Liver (tissue), 9 donors: ENCODE data around the gene RCOR3. TPM values are rescaled to one million over a fixed set of nuclear protein-coding genes. Genes with fewer than 3 reads are reported as not detected.
A peak's percentile ranks its signal among the peaks of the same experiment; 100 is the strongest.

Source experiments
- DNase-seq: peaks from one replicate; pipeline ENCODE4 v3.0.0-alpha.2; 2017; ENCODE audit warnings: low spot score
- H3K27ac ChIP-seq, 2 donors: one replicate each; pipeline ENCODE4 v1.7.0; 2013; ENCODE audit warnings: inconsistent platforms in 2 of 2, low read length in 2 of 2, control low read depth in 1 of 2, low read depth in 1 of 2, mild to moderate bottlenecking in 1 of 2
- H3K27me3 ChIP-seq, 4 donors: one replicate each; pipeline versions ENCODE4 v1.6.1 to v1.7.0; 2013; ENCODE audit warnings: low read length in 3 of 4, inconsistent platforms in 1 of 4, mild to moderate bottlenecking in 1 of 4, moderate library complexity in 1 of 4; ENCODE audit not compliant: control insufficient read depth in 4 of 4, insufficient read depth in 4 of 4
- H3K36me3 ChIP-seq, 4 donors: one replicate each; pipeline versions ENCODE4 v1.6.1 to v1.7.0; 2013; ENCODE audit warnings: low read length in 3 of 4, mild to moderate bottlenecking in 3 of 4, low read depth in 1 of 4, moderate library complexity in 1 of 4; ENCODE audit not compliant: control insufficient read depth in 4 of 4, insufficient read depth in 3 of 4
- H3K4me1 ChIP-seq, 4 donors: one replicate each; pipeline versions ENCODE4 v1.6.1 to v1.7.0; 2013; ENCODE audit warnings: low read length in 3 of 4, mild to moderate bottlenecking in 3 of 4, moderate library complexity in 1 of 4; ENCODE audit not compliant: control insufficient read depth in 4 of 4, insufficient read depth in 4 of 4
- H3K4me3 ChIP-seq, 3 donors: one replicate each; pipeline versions ENCODE4 v1.6.1 to v1.7.0; 2013; ENCODE audit warnings: low read length in 3 of 3, control low read depth in 1 of 3, low read depth in 1 of 3, mild to moderate bottlenecking in 1 of 3
- H3K9ac ChIP-seq, 2 donors: one replicate each; pipeline ENCODE4 v1.7.0; 2013; ENCODE audit warnings: low read length in 2 of 2, mild to moderate bottlenecking in 2 of 2, moderate library complexity in 2 of 2, control low read depth in 1 of 2, low read depth in 1 of 2
- H3K9me3 ChIP-seq, 4 donors: one replicate each; pipeline versions ENCODE4 v1.6.1 to v1.7.0; 2013; ENCODE audit warnings: low read length in 3 of 4; ENCODE audit not compliant: control insufficient read depth in 4 of 4
- EGR1 ChIP-seq, 2 donors: IDR thresholded peaks; 2 replicates each; pipeline ENCODE4 v1.6.1; 2016 to 2018; ENCODE audit warnings: antibody characterized with exemption in 2 of 2, low read depth in 2 of 2
- FOXA1 ChIP-seq: IDR thresholded peaks from 2 replicates; pipeline ENCODE4 v1.6.1; 2016; ENCODE audit warnings: antibody characterized with exemption
- FOXA2 ChIP-seq: IDR thresholded peaks from 2 replicates; pipeline ENCODE4 v1.6.1; 2016; ENCODE audit warnings: antibody characterized with exemption
- GABPA ChIP-seq, 2 donors: IDR thresholded peaks in 1 of 2; conservative IDR thresholded peaks in 1 of 2; 2 replicates each; pipeline ENCODE4 v1.6.1; 2016; ENCODE audit warnings: antibody characterized with exemption in 2 of 2, mild to moderate bottlenecking in 1 of 2, moderate library complexity in 1 of 2
- HNF4A ChIP-seq, 2 donors: conservative IDR thresholded peaks; 2 replicates each; pipeline ENCODE4 v1.6.1; 2016; ENCODE audit warnings: antibody characterized with exemption in 2 of 2, mild to moderate bottlenecking in 2 of 2
- HNF4G ChIP-seq: IDR thresholded peaks from 2 replicates; pipeline ENCODE4 v1.6.1; 2016; ENCODE audit warnings: antibody characterized with exemption
- JUND ChIP-seq, 2 donors: IDR thresholded peaks; 2 replicates each; pipeline ENCODE4 v1.6.1; 2016; ENCODE audit warnings: antibody characterized with exemption in 2 of 2
- NR2F2 ChIP-seq: IDR thresholded peaks from 2 replicates; pipeline ENCODE4 v1.6.1; 2016; ENCODE audit warnings: antibody characterized with exemption
- RAD21 ChIP-seq, 2 donors: IDR thresholded peaks; 2 replicates each; pipeline ENCODE4 v1.6.1; 2016; ENCODE audit warnings: antibody characterized with exemption in 2 of 2, mild to moderate bottlenecking in 2 of 2
- RXRA ChIP-seq, 2 donors: IDR thresholded peaks; 2 replicates each; pipeline ENCODE4 v1.6.1; 2017 to 2018; ENCODE audit warnings: antibody characterized with exemption in 2 of 2, mild to moderate bottlenecking in 1 of 2
- SP1 ChIP-seq: IDR thresholded peaks from 2 replicates; pipeline ENCODE4 v1.6.1; 2018; ENCODE audit warnings: antibody characterized with exemption, mild to moderate bottlenecking
- TAF1 ChIP-seq: conservative IDR thresholded peaks from 2 replicates; pipeline ENCODE4 v1.6.1; 2016; ENCODE audit warnings: antibody characterized with exemption, mild to moderate bottlenecking
- YY1 ChIP-seq: IDR thresholded peaks from 2 replicates; pipeline ENCODE4 v1.6.1; 2016; ENCODE audit warnings: antibody characterized with exemption, mild to moderate bottlenecking
- WGBS: extraction: QIAGEN DNeasy Blood & Tissue Kit; methylation state at CpG from one replicate; pipeline ENCODE4 v1.1.7; 2013; 5-methylcytosine and 5-hydroxymethylcytosine counted together
- polyA plus RNA-seq, 2 donors: library from polyadenylated mRNA; stranded (reverse) in 1 of 2; unstranded in 1 of 2; fragments of 200-250 nt in 1 of 2; fragments of >200 nt in 1 of 2; fragmentation: Nextera tagmentation in 1 of 2; extraction: Ambion mirVana in 1 of 2; gene quantifications; one replicate each; pipeline versions ENCODE4 v1.2.1 to v1.2.3, GENCODE V29; 2013 to 2015
- total RNA-seq, 2 donors: library from RNA; depleted of rRNA; stranded (reverse); fragments of >200 nt; gene quantifications; one replicate each; pipeline ENCODE4 v1.2.3, GENCODE V29; 2014
- TF ChIP-seq, protein P1 (sequence below): IDR thresholded peaks from 2 replicates; pipeline ENCODE4 v1.6.1; 2016; ENCODE audit warnings: antibody characterized with exemption, mild to moderate bottlenecking
- TF ChIP-seq, protein P2 (sequence below): IDR thresholded peaks from 2 replicates; pipeline ENCODE4 v1.6.1; 2016; ENCODE audit warnings: antibody characterized with exemption
- TF ChIP-seq, protein P3 (sequence below): IDR thresholded peaks from 2 replicates; pipeline ENCODE4 v1.6.1; 2016; ENCODE audit warnings: antibody characterized with exemption
- TF ChIP-seq, protein P4 (sequence below): IDR thresholded peaks from 2 replicates; pipeline ENCODE4 v1.6.1; 2016; ENCODE audit warnings: antibody characterized with exemption
- TF ChIP-seq, protein P5 (sequence below): fragments of 150-350 bp; IDR thresholded peaks from 2 replicates; pipeline ENCODE4 v1.5.1; 2017; ENCODE audit warnings: improper control_type of control experiment, low read depth, low read length; ENCODE audit not compliant: missing input control
- donor health status: healthy.
- donor health status: healthy.
- donor health status: healthy.
- donor health status: healthy.
- donor health status: healthy.

Gene RCOR3
- total RNA-seq (10 to 100 TPM; 15.0 to 20.2 TPM), polyA plus RNA-seq (10 to 100 TPM in 1 of 2 donors, 1 to 10 TPM in 1; 7.8 to 11.8 TPM)

DNA sequence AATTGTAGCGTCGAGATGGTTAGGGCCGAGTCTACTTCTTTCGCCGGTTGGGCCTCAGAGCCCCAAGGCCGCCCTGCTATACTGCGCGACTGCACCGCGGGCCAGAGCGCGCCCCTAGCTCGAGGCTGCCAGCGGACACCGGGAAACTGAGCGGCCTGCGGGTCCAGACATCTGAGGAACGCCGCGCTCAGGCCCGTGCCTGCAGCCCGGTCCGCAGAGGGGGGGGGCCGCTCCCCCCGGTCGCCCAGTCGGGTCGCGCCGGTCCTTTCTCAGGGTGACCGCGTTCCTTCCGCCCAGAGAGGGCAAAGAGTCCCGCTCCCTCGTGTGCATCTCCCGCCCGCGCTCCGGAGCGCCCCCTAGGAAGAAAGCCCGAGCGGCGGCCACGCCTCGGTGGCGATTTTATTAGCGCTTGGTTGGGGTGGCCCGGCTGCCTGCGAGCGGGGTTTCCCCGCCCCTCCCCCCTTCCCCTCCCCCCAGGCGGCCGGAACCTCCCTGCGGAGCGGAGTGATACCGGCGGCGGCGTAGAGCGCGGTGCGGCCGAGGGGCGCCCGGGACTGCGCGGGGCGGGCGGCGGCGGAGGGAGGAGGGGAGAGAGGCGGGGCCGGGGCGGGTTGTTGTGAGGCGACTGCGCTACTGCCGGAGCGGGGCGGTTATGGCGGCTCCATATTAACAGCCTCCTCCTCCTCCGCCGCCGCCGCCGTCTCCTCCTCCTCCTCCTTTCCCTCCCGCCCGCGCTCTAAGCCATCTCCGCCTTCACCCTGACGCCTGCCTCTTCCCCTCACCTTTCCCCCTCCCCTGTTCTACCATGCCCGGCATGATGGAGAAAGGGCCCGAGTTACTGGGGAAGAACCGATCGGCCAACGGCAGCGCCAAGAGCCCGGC is at the start of gene RCOR3:
Gene RCOR3, plus strand, starts transcription at position 611 of the 882 bp plus-strand sequence. Its CDS starts 195 bp downstream, at position 806.
- no peaks in the 10 kb centered on the region for H3K27me3 ChIP-seq
- no peaks in the 10 kb centered on the region for H3K9me3 ChIP-seq
- TF ChIP-seq SP1: no peak
- TF ChIP-seq, protein P1, sequence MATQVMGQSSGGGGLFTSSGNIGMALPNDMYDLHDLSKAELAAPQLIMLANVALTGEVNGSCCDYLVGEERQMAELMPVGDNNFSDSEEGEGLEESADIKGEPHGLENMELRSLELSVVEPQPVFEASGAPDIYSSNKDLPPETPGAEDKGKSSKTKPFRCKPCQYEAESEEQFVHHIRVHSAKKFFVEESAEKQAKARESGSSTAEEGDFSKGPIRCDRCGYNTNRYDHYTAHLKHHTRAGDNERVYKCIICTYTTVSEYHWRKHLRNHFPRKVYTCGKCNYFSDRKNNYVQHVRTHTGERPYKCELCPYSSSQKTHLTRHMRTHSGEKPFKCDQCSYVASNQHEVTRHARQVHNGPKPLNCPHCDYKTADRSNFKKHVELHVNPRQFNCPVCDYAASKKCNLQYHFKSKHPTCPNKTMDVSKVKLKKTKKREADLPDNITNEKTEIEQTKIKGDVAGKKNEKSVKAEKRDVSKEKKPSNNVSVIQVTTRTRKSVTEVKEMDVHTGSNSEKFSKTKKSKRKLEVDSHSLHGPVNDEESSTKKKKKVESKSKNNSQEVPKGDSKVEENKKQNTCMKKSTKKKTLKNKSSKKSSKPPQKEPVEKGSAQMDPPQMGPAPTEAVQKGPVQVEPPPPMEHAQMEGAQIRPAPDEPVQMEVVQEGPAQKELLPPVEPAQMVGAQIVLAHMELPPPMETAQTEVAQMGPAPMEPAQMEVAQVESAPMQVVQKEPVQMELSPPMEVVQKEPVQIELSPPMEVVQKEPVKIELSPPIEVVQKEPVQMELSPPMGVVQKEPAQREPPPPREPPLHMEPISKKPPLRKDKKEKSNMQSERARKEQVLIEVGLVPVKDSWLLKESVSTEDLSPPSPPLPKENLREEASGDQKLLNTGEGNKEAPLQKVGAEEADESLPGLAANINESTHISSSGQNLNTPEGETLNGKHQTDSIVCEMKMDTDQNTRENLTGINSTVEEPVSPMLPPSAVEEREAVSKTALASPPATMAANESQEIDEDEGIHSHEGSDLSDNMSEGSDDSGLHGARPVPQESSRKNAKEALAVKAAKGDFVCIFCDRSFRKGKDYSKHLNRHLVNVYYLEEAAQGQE: peak; percentile 57
- TF ChIP-seq, protein P2, sequence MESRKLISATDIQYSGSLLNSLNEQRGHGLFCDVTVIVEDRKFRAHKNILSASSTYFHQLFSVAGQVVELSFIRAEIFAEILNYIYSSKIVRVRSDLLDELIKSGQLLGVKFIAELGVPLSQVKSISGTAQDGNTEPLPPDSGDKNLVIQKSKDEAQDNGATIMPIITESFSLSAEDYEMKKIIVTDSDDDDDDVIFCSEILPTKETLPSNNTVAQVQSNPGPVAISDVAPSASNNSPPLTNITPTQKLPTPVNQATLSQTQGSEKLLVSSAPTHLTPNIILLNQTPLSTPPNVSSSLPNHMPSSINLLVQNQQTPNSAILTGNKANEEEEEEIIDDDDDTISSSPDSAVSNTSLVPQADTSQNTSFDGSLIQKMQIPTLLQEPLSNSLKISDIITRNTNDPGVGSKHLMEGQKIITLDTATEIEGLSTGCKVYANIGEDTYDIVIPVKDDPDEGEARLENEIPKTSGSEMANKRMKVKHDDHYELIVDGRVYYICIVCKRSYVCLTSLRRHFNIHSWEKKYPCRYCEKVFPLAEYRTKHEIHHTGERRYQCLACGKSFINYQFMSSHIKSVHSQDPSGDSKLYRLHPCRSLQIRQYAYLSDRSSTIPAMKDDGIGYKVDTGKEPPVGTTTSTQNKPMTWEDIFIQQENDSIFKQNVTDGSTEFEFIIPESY: no peak
- peak in 1 of 2 donors; percentile 39 for TF ChIP-seq HNF4A (conservative IDR thresholded peaks at IDR 0.05)
- TF ChIP-seq HNF4G: no peak
- TF ChIP-seq FOXA1: no peak
- TF ChIP-seq JUND (IDR thresholded peaks at IDR 0.05): no peak
- TF ChIP-seq YY1: peak; percentile 87
- peak in 1 of 2 donors; percentile 49 for TF ChIP-seq RXRA (IDR thresholded peaks at IDR 0.05)
- no peak for TF ChIP-seq TAF1
- TF ChIP-seq, protein P3, sequence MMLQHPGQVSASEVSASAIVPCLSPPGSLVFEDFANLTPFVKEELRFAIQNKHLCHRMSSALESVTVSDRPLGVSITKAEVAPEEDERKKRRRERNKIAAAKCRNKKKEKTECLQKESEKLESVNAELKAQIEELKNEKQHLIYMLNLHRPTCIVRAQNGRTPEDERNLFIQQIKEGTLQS: no peak
- TF ChIP-seq RAD21 (IDR thresholded peaks at IDR 0.05): peak; percentile 22 to 31
- TF ChIP-seq EGR1 (IDR thresholded peaks at IDR 0.05; ENCODE audit: low read depth in 2 of 2): no peak
- no peak for TF ChIP-seq GABPA (IDR thresholded peaks at IDR 0.05 in 1 of 2, conservative IDR thresholded peaks at IDR 0.05 in 1 of 2)
- TF ChIP-seq NR2F2: no peak
- TF ChIP-seq, protein P4, sequence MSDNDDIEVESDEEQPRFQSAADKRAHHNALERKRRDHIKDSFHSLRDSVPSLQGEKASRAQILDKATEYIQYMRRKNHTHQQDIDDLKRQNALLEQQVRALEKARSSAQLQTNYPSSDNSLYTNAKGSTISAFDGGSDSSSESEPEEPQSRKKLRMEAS: peak; percentile 48
- TF ChIP-seq FOXA2: no peak
- TF ChIP-seq, protein P5, sequence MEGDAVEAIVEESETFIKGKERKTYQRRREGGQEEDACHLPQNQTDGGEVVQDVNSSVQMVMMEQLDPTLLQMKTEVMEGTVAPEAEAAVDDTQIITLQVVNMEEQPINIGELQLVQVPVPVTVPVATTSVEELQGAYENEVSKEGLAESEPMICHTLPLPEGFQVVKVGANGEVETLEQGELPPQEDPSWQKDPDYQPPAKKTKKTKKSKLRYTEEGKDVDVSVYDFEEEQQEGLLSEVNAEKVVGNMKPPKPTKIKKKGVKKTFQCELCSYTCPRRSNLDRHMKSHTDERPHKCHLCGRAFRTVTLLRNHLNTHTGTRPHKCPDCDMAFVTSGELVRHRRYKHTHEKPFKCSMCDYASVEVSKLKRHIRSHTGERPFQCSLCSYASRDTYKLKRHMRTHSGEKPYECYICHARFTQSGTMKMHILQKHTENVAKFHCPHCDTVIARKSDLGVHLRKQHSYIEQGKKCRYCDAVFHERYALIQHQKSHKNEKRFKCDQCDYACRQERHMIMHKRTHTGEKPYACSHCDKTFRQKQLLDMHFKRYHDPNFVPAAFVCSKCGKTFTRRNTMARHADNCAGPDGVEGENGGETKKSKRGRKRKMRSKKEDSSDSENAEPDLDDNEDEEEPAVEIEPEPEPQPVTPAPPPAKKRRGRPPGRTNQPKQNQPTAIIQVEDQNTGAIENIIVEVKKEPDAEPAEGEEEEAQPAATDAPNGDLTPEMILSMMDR: peak; percentile 53
- H3K4me3 ChIP-seq: peak within 1 kb of the TSS; percentile 75 to 96 (median 81)
- H3K27ac ChIP-seq: peak within 1 kb of the TSS; percentile 95 to 99
- WGBS: under 1% methylated on average over 96 of the region's 97 CpGs
- DNase-seq: peak; percentile 95
- peaks cover 2 to 24% (median 15%) of the 10 kb centered on the region in 4 donors for H3K4me1 ChIP-seq
- no peaks in the 10 kb centered on the region for H3K36me3 ChIP-seq
- peak within 1 kb of the TSS; percentile 53 to 99 for H3K9ac ChIP-seq
